NB4 (cell line): Measurements from ENCODE around the gene CDK15.

ENCODE experiments used
- CTCF ChIP-seq: IDR thresholded peaks from one replicate; pipeline ENCODE4 v1.5.1; 2012; ENCODE audit warnings: low read depth, low read length
- MYC ChIP-seq: IDR thresholded peaks from 2 replicates; pipeline ENCODE4 v1.6.1; 2011; ENCODE audit warnings: low read depth, low read length
- POLR2A ChIP-seq: IDR thresholded peaks from 2 replicates; pipeline ENCODE4 v1.6.1; 2011; ENCODE audit warnings: mild to moderate bottlenecking; ENCODE audit not compliant: insufficient read length; ENCODE audit errors: extremely low read depth
- TF ChIP-seq, protein P1 (sequence below): IDR thresholded peaks from 2 replicates; pipeline ENCODE4 v1.6.1; 2011; ENCODE audit warnings: low read depth, low read length

GRCh38 chr2:201925056-201925455, 118.7 kb downstream of the CDK15 start:
- TF ChIP-seq CTCF (no peak), POLR2A (no peak), MYC (no peak)
- TF ChIP-seq, protein P1, sequence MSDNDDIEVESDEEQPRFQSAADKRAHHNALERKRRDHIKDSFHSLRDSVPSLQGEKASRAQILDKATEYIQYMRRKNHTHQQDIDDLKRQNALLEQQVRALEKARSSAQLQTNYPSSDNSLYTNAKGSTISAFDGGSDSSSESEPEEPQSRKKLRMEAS: no peak
